ENCODE results near the gene RALA.

RALA gene

GRCh38 chr7:39623732-39624441 is 515 bp downstream of the RALA start:
- DNase-seq (no peak), ATAC-seq (peak; percentile 74)
- peak overlapping the region; percentile 94 to 100 for H3K4me3 Mint-ChIP-seq
- peak overlapping the region; percentile 98 for H3K27ac Mint-ChIP-seq
- H3K27me3 Mint-ChIP-seq = no peaks in the 10 kb centered on the region
- H3K9me3 Mint-ChIP-seq = peaks cover 0 to 7% of the 10 kb centered on the region in 2 donors
- peaks cover 55% of the 10 kb centered on the region for H3K4me1 Mint-ChIP-seq

- Mint-ChIP-seq H3K4me1 (peaks cover 60% of the 10 kb centered on the region), H3K27me3 (no peaks in the 10 kb centered on the region), H3K27ac (peak overlapping the region; percentile 97 to 98), H3K4me3 (peak overlapping the region; percentile 88 to 100), H3K9me3 (peaks cover 0 to 7% of the 10 kb centered on the region in 2 donors)
- ATAC-seq (no peak), DNase-seq (peak in 1 of 2 donors; percentile 20)
Observed at GRCh38 chr7:39624442-39624807, 1.1 kb downstream of the RALA start.

GRCh38 chr7:39624935-39625694 is 1.7 kb downstream of the RALA start:
- H3K27me3 Mint-ChIP-seq = no peaks in the 10 kb centered on the region

GRCh38 chr7:39631736-39632308 is 8.4 kb downstream of the RALA start:
- Mint-ChIP-seq H3K9me3 (peaks cover 6 to 7% of the 10 kb centered on the region in 2 donors), H3K4me3 (no peak overlapping the region), H3K4me1 (peaks cover 88% of the 10 kb centered on the region), H3K27ac (peak overlapping the region in 1 of 2 donors; percentile 63), H3K27me3 (no peaks in the 10 kb centered on the region)
- ATAC-seq (no peak), DNase-seq (no peak)

More at GRCh38 chr7:39624935-39625694, 1.7 kb downstream of the RALA start:
- Mint-ChIP-seq H3K9me3 (peaks cover 0 to 7% of the 10 kb centered on the region in 2 donors), H3K27ac (peak overlapping the region in 1 of 2 donors; percentile 62), H3K4me3 (peak overlapping the region; percentile 88 to 100), H3K4me1 (peaks cover 66% of the 10 kb centered on the region)
- DNase-seq = no peak
- no peak for ATAC-seq

- no peaks in the 10 kb centered on the region for H3K27me3 Mint-ChIP-seq
- peak; percentile 76 for ATAC-seq
- H3K4me1 Mint-ChIP-seq = peaks cover 92% of the 10 kb centered on the region
- peak in 1 of 2 donors; percentile 12 for DNase-seq
- peak overlapping the region; percentile 29 to 91 for H3K27ac Mint-ChIP-seq
- H3K4me3 Mint-ChIP-seq = peak overlapping the region; percentile 69 to 72
- H3K9me3 Mint-ChIP-seq = peaks cover 6 to 7% of the 10 kb centered on the region in 2 donors
Observed at GRCh38 chr7:39633563-39634477, 10.4 kb downstream of the RALA start.

- H3K4me1 Mint-ChIP-seq = peaks cover 92% of the 10 kb centered on the region
- H3K4me3 Mint-ChIP-seq = peak overlapping the region; percentile 69 to 72
- DNase-seq = no peak
- no peaks in the 10 kb centered on the region for H3K27me3 Mint-ChIP-seq
- no peak for ATAC-seq
- peak overlapping the region; percentile 29 to 91 for H3K27ac Mint-ChIP-seq
- peaks cover 6 to 7% of the 10 kb centered on the region in 2 donors for H3K9me3 Mint-ChIP-seq
Observed at GRCh38 chr7:39634478-39634805, 11.1 kb downstream of the RALA start.

- Mint-ChIP-seq H3K27me3 (no peaks in the 10 kb centered on the region), H3K27ac (no peak overlapping the region), H3K9me3 (peaks cover 4 to 6% of the 10 kb centered on the region in 2 donors), H3K4me3 (peak overlapping the region in 1 of 2 donors; percentile 18), H3K4me1 (peaks cover 98% of the 10 kb centered on the region)
- no peak for DNase-seq
- ATAC-seq = peak; percentile 66
Observed at GRCh38 chr7:39637400-39637799, 14.0 kb downstream of the RALA start.

GRCh38 chr7:39637963-39638485 is 14.7 kb downstream of the RALA start:
- ATAC-seq (no peak), DNase-seq (no peak)
- Mint-ChIP-seq H3K9me3 (peaks cover 4 to 6% of the 10 kb centered on the region in 2 donors), H3K27ac (no peak overlapping the region), H3K4me3 (no peak overlapping the region), H3K27me3 (no peaks in the 10 kb centered on the region), H3K4me1 (peaks cover 99% of the 10 kb centered on the region)

GRCh38 chr7:39642896-39643295 is 19.5 kb downstream of the RALA start:
- ATAC-seq = no peak
- H3K9me3 Mint-ChIP-seq = no peaks in the 10 kb centered on the region
- no peak for DNase-seq
- H3K4me1 Mint-ChIP-seq = peaks cover 79% of the 10 kb centered on the region
- no peak overlapping the region for H3K4me3 Mint-ChIP-seq
- no peak overlapping the region for H3K27ac Mint-ChIP-seq
- H3K27me3 Mint-ChIP-seq = no peaks in the 10 kb centered on the region

GRCh38 chr7:39644170-39644569 is 20.8 kb downstream of the RALA start:
- Mint-ChIP-seq H3K27ac (no peak overlapping the region), H3K4me1 (peaks cover 79% of the 10 kb centered on the region), H3K27me3 (no peaks in the 10 kb centered on the region), H3K4me3 (no peak overlapping the region), H3K9me3 (no peaks in the 10 kb centered on the region)
- ATAC-seq = no peak
- DNase-seq = no peak

- no peak for DNase-seq
- H3K4me1 Mint-ChIP-seq = peaks cover 77% of the 10 kb centered on the region
- no peak overlapping the region for H3K4me3 Mint-ChIP-seq
- no peaks in the 10 kb centered on the region for H3K27me3 Mint-ChIP-seq
- H3K9me3 Mint-ChIP-seq = no peaks in the 10 kb centered on the region
- no peak for ATAC-seq
- H3K27ac Mint-ChIP-seq = no peak overlapping the region
Observed at GRCh38 chr7:39645482-39646407, 22.4 kb downstream of the RALA start.

GRCh38 chr7:39647816-39648215 is 24.4 kb downstream of the RALA start:
- no peak overlapping the region for H3K4me3 Mint-ChIP-seq
- DNase-seq (no peak), ATAC-seq (no peak)
- peaks cover 59% of the 10 kb centered on the region for H3K4me1 Mint-ChIP-seq
- H3K27me3 Mint-ChIP-seq = no peaks in the 10 kb centered on the region
- H3K27ac Mint-ChIP-seq = no peak overlapping the region
- no peaks in the 10 kb centered on the region for H3K9me3 Mint-ChIP-seq

- Mint-ChIP-seq H3K4me1 (peaks cover 42% of the 10 kb centered on the region), H3K27me3 (no peaks in the 10 kb centered on the region), H3K4me3 (no peak overlapping the region), H3K9me3 (peaks cover 6 to 8% of the 10 kb centered on the region in 2 donors), H3K27ac (no peak overlapping the region)
- no peak for DNase-seq
- ATAC-seq = no peak
Observed at GRCh38 chr7:39650676-39651075, 27.3 kb downstream of the RALA start.

GRCh38 chr7:39651265-39651664 is 27.9 kb downstream of the RALA start:
- H3K4me3 Mint-ChIP-seq = no peak overlapping the region

More at GRCh38 chr7:39651265-39651664, 27.9 kb downstream of the RALA start:
- peaks cover 6 to 8% of the 10 kb centered on the region in 2 donors for H3K9me3 Mint-ChIP-seq
- H3K27me3 Mint-ChIP-seq = no peaks in the 10 kb centered on the region
- peaks cover 42% of the 10 kb centered on the region for H3K4me1 Mint-ChIP-seq
- no peak for DNase-seq
- H3K27ac Mint-ChIP-seq = no peak overlapping the region
- ATAC-seq = no peak

Measured in stimulated activated naive CD8-positive, alpha-beta T cell treated with anti-CD3 and anti-CD28 coated beads, Interleukin-15, amount 100 ng/mL, for 72 hours (primary cell).